Inflammatory macrophage treated with lipopolysaccharide for 4 hours (primary cell): Measurements from ENCODE around the gene GTF3C6.
"Not testable (repeated sequence)": the region's sequence is repeated elsewhere in the genome, so short reads cannot be mapped to it uniquely, and the experiment has no call there.

ENCODE experiments used
- DNase-seq: peaks from one replicate; pipeline ENCODE4 v3.0.0-alpha.2; 2020

Gene GTF3C6

GRCh38 chr6:110958329-110959192, at the start of gene GTF3C6:
Gene GTF3C6, plus strand, starts transcription at chr6:110958706. Its CDS starts 64 bp downstream, at chr6:110958770.
- DNase-seq, result peak; percentile 96

GRCh38 chr6:110930781-110931180, 27.7 kb upstream of the GTF3C6 start:
- DNase-seq, result no peak

GRCh38 chr6:110933912-110934311, 24.6 kb upstream of the GTF3C6 start:
- peak; percentile 54 for DNase-seq

GRCh38 chr6:110934381-110934898, 24.1 kb upstream of the GTF3C6 start:
- DNase-seq, result peak; percentile 30

GRCh38 chr6:110935171-110935570, 23.3 kb upstream of the GTF3C6 start:
- no peak for DNase-seq

- DNase-seq, result peak; percentile 78
These were observed 20.3 kb upstream of the GTF3C6 start for GRCh38 chr6:110938171-110938570.

GRCh38 chr6:110939429-110940200, 18.9 kb upstream of the GTF3C6 start:
- DNase-seq, result no peak

GRCh38 chr6:110944681-110945151, 13.8 kb upstream of the GTF3C6 start:
- peak; percentile 94 for DNase-seq

- DNase-seq, result no peak
These were observed 12.0 kb upstream of the GTF3C6 start for GRCh38 chr6:110946498-110946897.

GRCh38 chr6:110949679-110950285, 8.7 kb upstream of the GTF3C6 start:
- peak; percentile 55 for DNase-seq

- DNase-seq, result no peak
These were observed 8.1 kb upstream of the GTF3C6 start for GRCh38 chr6:110950440-110950839.

- no peak for DNase-seq
These were observed 7.5 kb upstream of the GTF3C6 start for GRCh38 chr6:110951008-110951407.

GRCh38 chr6:110951986-110952794, 6.3 kb upstream of the GTF3C6 start:
- no peak for DNase-seq

- no peak for DNase-seq
These were observed 4.7 kb upstream of the GTF3C6 start for GRCh38 chr6:110953633-110954303.

GRCh38 chr6:110960014-110960390, 1.5 kb downstream of the GTF3C6 start:
- DNase-seq, result no peak

- not testable (repeated sequence) for DNase-seq
These were observed 4.1 kb downstream of the GTF3C6 start for GRCh38 chr6:110962636-110963035.

GRCh38 chr6:110965629-110966229, 7.2 kb downstream of the GTF3C6 start:
- DNase-seq, result no peak

GRCh38 chr6:110968661-110969060, 10.2 kb downstream of the GTF3C6 start:
- DNase-seq, result not testable (repeated sequence)

GRCh38 chr6:110971468-110971867, 13.0 kb downstream of the GTF3C6 start:
- no peak for DNase-seq

- DNase-seq, result no peak
These were observed 18.1 kb downstream of the GTF3C6 start for GRCh38 chr6:110976575-110976974.

- no peak for DNase-seq
These were observed 21.1 kb downstream of the GTF3C6 start for GRCh38 chr6:110979565-110980101.
